Measurements from ENCODE around the gene DDX18.
A peak's percentile ranks its signal among the peaks of the same experiment; 100 is the strongest.

DDX18 gene

GRCh38 chr2:117814417-117815264 is at the start of gene DDX18:
TSS of gene DDX18 (plus strand) at chr2:117814691. CDS start at chr2:117814778, 87 bp downstream.
- TF ChIP-seq CTCF (conservative IDR thresholded peaks at IDR 0.05; ENCODE audit: low read depth, low read length): peak; percentile 100
- peak; percentile 98 for DNase-seq (ENCODE audit: low read depth)
- peak within 1 kb of the TSS; percentile 88 for H3K4me3 ChIP-seq (ENCODE audit: low read depth, low read length)

- no peak for DNase-seq (ENCODE audit: low read depth)
- no peak overlapping the region for H3K4me3 ChIP-seq (ENCODE audit: low read depth, low read length)
- TF ChIP-seq CTCF (conservative IDR thresholded peaks at IDR 0.05; ENCODE audit: low read depth, low read length): no peak
Measured at GRCh38 chr2:117770730-117771129, 43.8 kb upstream of the DDX18 start.

GRCh38 chr2:117771969-117772630 is 42.4 kb upstream of the DDX18 start:
- no peak for TF ChIP-seq CTCF (conservative IDR thresholded peaks at IDR 0.05; ENCODE audit: low read depth, low read length)
- peak; percentile 56 for DNase-seq (ENCODE audit: low read depth)
- H3K4me3 ChIP-seq (ENCODE audit: low read depth, low read length): no peak overlapping the region

- no peak overlapping the region for H3K4me3 ChIP-seq (ENCODE audit: low read depth, low read length)
- no peak for DNase-seq (ENCODE audit: low read depth)
- no peak for TF ChIP-seq CTCF (conservative IDR thresholded peaks at IDR 0.05; ENCODE audit: low read depth, low read length)
Measured at GRCh38 chr2:117774716-117775115, 39.8 kb upstream of the DDX18 start.

- DNase-seq (ENCODE audit: low read depth): no peak
- no peak for TF ChIP-seq CTCF (conservative IDR thresholded peaks at IDR 0.05; ENCODE audit: low read depth, low read length)
- H3K4me3 ChIP-seq (ENCODE audit: low read depth, low read length): no peak overlapping the region
Measured at GRCh38 chr2:117775703-117776219, 38.7 kb upstream of the DDX18 start.

- no peak for DNase-seq (ENCODE audit: low read depth)
- H3K4me3 ChIP-seq (ENCODE audit: low read depth, low read length): no peak overlapping the region
- TF ChIP-seq CTCF (conservative IDR thresholded peaks at IDR 0.05; ENCODE audit: low read depth, low read length): no peak
Measured at GRCh38 chr2:117776888-117777287, 37.6 kb upstream of the DDX18 start.

All from choroid plexus epithelial cell (primary cell).